GM12875 (cell line): ENCODE measurements around the gene ZNF789.

ENCODE experiments used
- H3K4me3 ChIP-seq: one replicate; pipeline ENCODE4 v1.5.1; 2011; ENCODE audit warnings: low read depth, low read length, control low read depth
- CTCF ChIP-seq: IDR thresholded peaks from 2 replicates; pipeline ENCODE4 v1.5.1; 2011; ENCODE audit warnings: low read depth, mild to moderate bottlenecking, control low read depth, inconsistent platforms, low read length, moderate library complexity, borderline replicate concordance; ENCODE audit not compliant: insufficient read depth

The ZNF789 gene

GRCh38 chr7:99469381-99470065 is 3.2 kb upstream of the ZNF789 start:
- H3K4me3 ChIP-seq: no peak overlapping the region
- no peak for TF ChIP-seq CTCF

GRCh38 chr7:99473315-99473596 is 566 bp downstream of the ZNF789 start:
- peak overlapping the region; percentile 95 for H3K4me3 ChIP-seq
- TF ChIP-seq CTCF: no peak

- H3K4me3 ChIP-seq: no peak overlapping the region
- TF ChIP-seq CTCF: no peak
Measured at GRCh38 chr7:99476107-99476506, 3.4 kb downstream of the ZNF789 start.

- H3K4me3 ChIP-seq: no peak overlapping the region
- TF ChIP-seq CTCF: no peak
Measured at GRCh38 chr7:99478464-99479440, 6.1 kb downstream of the ZNF789 start.

- no peak for TF ChIP-seq CTCF
- no peak overlapping the region for H3K4me3 ChIP-seq
Measured at GRCh38 chr7:99485094-99485493, 12.4 kb downstream of the ZNF789 start.

- TF ChIP-seq CTCF: no peak
- H3K4me3 ChIP-seq: no peak overlapping the region
Measured at GRCh38 chr7:99489235-99489634, 16.5 kb downstream of the ZNF789 start.

GRCh38 chr7:99490878-99491277 is 18.2 kb downstream of the ZNF789 start:
- H3K4me3 ChIP-seq: no peak overlapping the region
- TF ChIP-seq CTCF: no peak
